Measurements from ENCODE around the gene AIF1. TPM values are rescaled to one million over a fixed set of nuclear protein-coding genes. Genes with fewer than 3 reads are reported as not detected.

Gene AIF1
- total RNA-seq, 2 experiments from 2014 or later, result 16.3 to 22.0 TPM

- BruUV-seq (replicated peaks), result TSS peak; percentile 88
- H2AFZ ChIP-seq (ENCODE audit: low read length), result no peak overlapping the region
- no peaks in the 10 kb centered on the region for H4K20me1 ChIP-seq (ENCODE audit: insufficient read depth, low read length)
- no peak overlapping the region for H3K4me3 ChIP-seq (ENCODE audit: low read depth, low read length, poor library complexity, severe bottlenecking)
- H3K79me2 ChIP-seq (ENCODE audit: insufficient read depth, low read depth, low read length), result no peaks in the 10 kb centered on the region
- POLR2A ChIA-PET, result interaction anchor here (0.5 to 1.6 kb wide), 3 partner anchors 18 to 100 kb away, joined by 3 to 9 read pairs (median 4); no protein-coding TSS in a partner anchor
- no peak overlapping the region for H3K4me2 ChIP-seq (ENCODE audit: low read length)
- H3K27ac ChIP-seq (ENCODE audit: low read depth, low read length, poor library complexity, severe bottlenecking), result no peak overlapping the region
- CTCF ChIA-PET (ENCODE audit: unreplicated experiment), result no interaction called here
- no peaks in the 10 kb centered on the region for H3K9me3 ChIP-seq (ENCODE audit: low read length)
- DNase-seq (ENCODE audit: low spot score), result no peak
- intact Hi-C loops (cut with micrococcal nuclease; ENCODE audit: unreplicated experiment), result no loop called here
- H3K4me1 ChIP-seq (ENCODE audit: insufficient read depth, low read length, poor library complexity, severe bottlenecking), result peaks cover 10% of the 10 kb centered on the region
- H3K9me2 ChIP-seq (ENCODE audit: insufficient read depth, low read length), result no peaks in the 10 kb centered on the region
- H3K36me3 ChIP-seq (ENCODE audit: insufficient read depth, low read length), result peaks cover 96% of the 10 kb centered on the region
- TF ChIP-seq CTCF (conservative IDR thresholded peaks at IDR 0.05; ENCODE audit: low read length) (no peak), EZH2phosphoT487 (IDR thresholded peaks at IDR 0.05; ENCODE audit: borderline replicate concordance, low read depth, low read length) (no peak)
These were observed 25.6 kb downstream of the AIF1 start for GRCh38 chr6:31640612-31641011.

- BruUV-seq (replicated peaks), result no TSS peak
- Histone ChIP-seq H4K20me1 (ENCODE audit: insufficient read depth, low read length) (no peaks in the 10 kb centered on the region), H3K79me2 (ENCODE audit: insufficient read depth, low read depth, low read length) (no peaks in the 10 kb centered on the region), H3K27ac (ENCODE audit: low read depth, low read length, poor library complexity, severe bottlenecking) (no peak overlapping the region), H3K9me2 (ENCODE audit: insufficient read depth, low read length) (no peaks in the 10 kb centered on the region), H3K4me1 (ENCODE audit: insufficient read depth, low read length, poor library complexity, severe bottlenecking) (peaks cover 10% of the 10 kb centered on the region), H3K36me3 (ENCODE audit: insufficient read depth, low read length) (peaks cover 96% of the 10 kb centered on the region), H3K9me3 (ENCODE audit: low read length) (no peaks in the 10 kb centered on the region), H3K4me3 (ENCODE audit: low read depth, low read length, poor library complexity, severe bottlenecking) (no peak overlapping the region), H3K4me2 (ENCODE audit: low read length) (no peak overlapping the region), H2AFZ (ENCODE audit: low read length) (no peak overlapping the region)
- ChIA-PET CTCF (ENCODE audit: unreplicated experiment) (no interaction called here), POLR2A (no interaction called here)
- intact Hi-C loops (cut with micrococcal nuclease; ENCODE audit: unreplicated experiment), result no loop called here
- no peak for TF ChIP-seq CTCF (conservative IDR thresholded peaks at IDR 0.05; ENCODE audit: low read length)
- TF ChIP-seq EZH2phosphoT487 (IDR thresholded peaks at IDR 0.05; ENCODE audit: borderline replicate concordance, low read depth, low read length), result no peak
- no peak for DNase-seq (ENCODE audit: low spot score)
These were observed 26.3 kb downstream of the AIF1 start for GRCh38 chr6:31641370-31641769.

GRCh38 chr6:31642798-31643570 lies 27.9 kb downstream of the AIF1 start:
- Histone ChIP-seq H4K20me1 (ENCODE audit: insufficient read depth, low read length) (no peaks in the 10 kb centered on the region), H3K36me3 (ENCODE audit: insufficient read depth, low read length) (peaks cover 93% of the 10 kb centered on the region), H3K4me2 (ENCODE audit: low read length) (no peak overlapping the region), H3K9me3 (ENCODE audit: low read length) (no peaks in the 10 kb centered on the region), H3K79me2 (ENCODE audit: insufficient read depth, low read depth, low read length) (no peaks in the 10 kb centered on the region), H3K4me3 (ENCODE audit: low read depth, low read length, poor library complexity, severe bottlenecking) (no peak overlapping the region), H3K9me2 (ENCODE audit: insufficient read depth, low read length) (no peaks in the 10 kb centered on the region), H3K4me1 (ENCODE audit: insufficient read depth, low read length, poor library complexity, severe bottlenecking) (peaks cover 3% of the 10 kb centered on the region), H2AFZ (ENCODE audit: low read length) (no peak overlapping the region), H3K27ac (ENCODE audit: low read depth, low read length, poor library complexity, severe bottlenecking) (no peak overlapping the region)
- CTCF ChIA-PET (ENCODE audit: unreplicated experiment), result no interaction called here
- no peak for TF ChIP-seq CTCF (conservative IDR thresholded peaks at IDR 0.05; ENCODE audit: low read length)
- no peak for TF ChIP-seq EZH2phosphoT487 (IDR thresholded peaks at IDR 0.05; ENCODE audit: borderline replicate concordance, low read depth, low read length)
- intact Hi-C loops (cut with micrococcal nuclease; ENCODE audit: unreplicated experiment), result no loop called here
- POLR2A ChIA-PET, result interaction anchor here (0.6 to 1.2 kb wide), 3 partner anchors 16 to 63 kb away, joined by 3 to 4 read pairs (median 3); no protein-coding TSS in a partner anchor
- no TSS peak for BruUV-seq (replicated peaks)
- no peak for DNase-seq (ENCODE audit: low spot score)

Measured in OCI-LY7 (cell line).